ENCODE data around the gene SLC15A3. TPM values are rescaled to one million over a fixed set of nuclear protein-coding genes. Genes with fewer than 3 reads are reported as not detected.
"Not testable (repeated sequence)": the region's sequence is repeated elsewhere in the genome, so short reads cannot be mapped to it uniquely, and the experiment has no call there.

The SLC15A3 gene
- total RNA-seq, 1 experiment from 2014 or later = 5.5 TPM

DNA sequence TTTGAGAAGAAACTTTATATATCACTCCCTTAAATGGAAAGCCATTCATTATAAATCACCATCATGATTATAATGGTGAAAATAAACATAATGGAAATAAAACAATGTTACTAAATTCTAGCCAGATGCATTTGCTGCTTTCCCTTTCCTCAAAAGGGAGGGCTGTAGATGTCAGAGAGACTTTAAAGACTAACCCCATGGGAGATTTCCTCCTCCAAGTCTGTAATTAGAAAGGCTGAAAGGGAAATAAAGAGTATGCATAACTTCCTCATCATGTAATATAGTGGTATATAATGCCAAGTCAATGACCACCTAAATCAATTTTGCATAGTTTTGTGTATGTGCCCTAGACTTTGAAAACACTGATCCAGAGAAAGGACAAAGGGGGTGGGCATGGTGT, 25.9 kb upstream of the SLC15A3 start:
- POLR2A ChIA-PET (ENCODE audit: unreplicated experiment) = no interaction called here
- DNase-seq = no peak
- no TSS peak for BruUV-seq (replicated peaks)
- no peaks in the 10 kb centered on the region for H3K9me3 ChIP-seq (ENCODE audit: insufficient read depth, low read depth)
- H4K20me1 ChIP-seq (ENCODE audit: insufficient read depth) = no peaks in the 10 kb centered on the region
- CTCF ChIA-PET = no interaction called here
- H3K4me2 ChIP-seq = no peak overlapping the region
- intact Hi-C loops (cut with micrococcal nuclease; ENCODE audit: unreplicated experiment) = no loop called here
- no peak overlapping the region for H3K27ac ChIP-seq
- H3K4me1 ChIP-seq (replicated peaks; ENCODE audit: insufficient read depth) = no peaks in the 10 kb centered on the region
- H3K79me2 ChIP-seq (ENCODE audit: low read depth) = no peaks in the 10 kb centered on the region
- H3K9me2 ChIP-seq (ENCODE audit: insufficient read depth) = no peaks in the 10 kb centered on the region
- TF ChIP-seq, protein P1, sequence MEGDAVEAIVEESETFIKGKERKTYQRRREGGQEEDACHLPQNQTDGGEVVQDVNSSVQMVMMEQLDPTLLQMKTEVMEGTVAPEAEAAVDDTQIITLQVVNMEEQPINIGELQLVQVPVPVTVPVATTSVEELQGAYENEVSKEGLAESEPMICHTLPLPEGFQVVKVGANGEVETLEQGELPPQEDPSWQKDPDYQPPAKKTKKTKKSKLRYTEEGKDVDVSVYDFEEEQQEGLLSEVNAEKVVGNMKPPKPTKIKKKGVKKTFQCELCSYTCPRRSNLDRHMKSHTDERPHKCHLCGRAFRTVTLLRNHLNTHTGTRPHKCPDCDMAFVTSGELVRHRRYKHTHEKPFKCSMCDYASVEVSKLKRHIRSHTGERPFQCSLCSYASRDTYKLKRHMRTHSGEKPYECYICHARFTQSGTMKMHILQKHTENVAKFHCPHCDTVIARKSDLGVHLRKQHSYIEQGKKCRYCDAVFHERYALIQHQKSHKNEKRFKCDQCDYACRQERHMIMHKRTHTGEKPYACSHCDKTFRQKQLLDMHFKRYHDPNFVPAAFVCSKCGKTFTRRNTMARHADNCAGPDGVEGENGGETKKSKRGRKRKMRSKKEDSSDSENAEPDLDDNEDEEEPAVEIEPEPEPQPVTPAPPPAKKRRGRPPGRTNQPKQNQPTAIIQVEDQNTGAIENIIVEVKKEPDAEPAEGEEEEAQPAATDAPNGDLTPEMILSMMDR (conservative IDR thresholded peaks at IDR 0.05) = no peak
- TF ChIP-seq EZH2 (IDR thresholded peaks at IDR 0.05; ENCODE audit: low read depth) = no peak
- H3K27me3 ChIP-seq (ENCODE audit: insufficient read depth, low read depth) = peaks cover 15% of the 10 kb centered on the region
- no peaks in the 10 kb centered on the region for H3F3A ChIP-seq (ENCODE audit: insufficient read depth, low read depth)
- H2AFZ ChIP-seq = no peak overlapping the region
- no peaks in the 10 kb centered on the region for H3K36me3 ChIP-seq (ENCODE audit: low read depth)
- H3K4me3 ChIP-seq = no peak overlapping the region

DNA sequence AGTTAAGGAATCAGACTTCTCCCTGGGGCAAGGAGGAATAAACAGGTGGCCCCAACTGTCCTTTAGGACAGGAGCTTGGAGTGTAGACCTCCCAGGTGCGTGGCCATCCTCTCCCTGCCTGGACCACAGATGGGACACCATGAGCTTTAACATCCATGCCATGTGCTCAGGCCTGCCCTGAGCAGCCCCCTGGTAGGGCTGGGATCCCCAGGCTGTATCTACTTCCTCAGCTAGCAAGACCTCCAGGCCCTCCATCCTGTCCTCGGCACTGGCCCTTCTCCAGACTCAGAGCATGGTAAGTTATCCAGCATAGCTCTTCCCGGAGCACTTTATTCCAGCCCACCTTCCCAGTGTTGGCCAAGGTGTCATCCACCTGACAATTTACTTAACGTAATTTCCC, 25.2 kb upstream of the SLC15A3 start:
- TF ChIP-seq, protein P1 (conservative IDR thresholded peaks at IDR 0.05) = no peak
- TF ChIP-seq EZH2 (IDR thresholded peaks at IDR 0.05; ENCODE audit: low read depth) = no peak
- BruUV-seq (replicated peaks) = no TSS peak
- Histone ChIP-seq H3K27ac (no peak overlapping the region), H3K79me2 (ENCODE audit: low read depth) (no peaks in the 10 kb centered on the region), H3K9me3 (ENCODE audit: insufficient read depth, low read depth) (no peaks in the 10 kb centered on the region), H3K4me2 (no peak overlapping the region), H3F3A (ENCODE audit: insufficient read depth, low read depth) (no peaks in the 10 kb centered on the region), H3K27me3 (ENCODE audit: insufficient read depth, low read depth) (peaks cover 20% of the 10 kb centered on the region), H3K36me3 (ENCODE audit: low read depth) (no peaks in the 10 kb centered on the region), H3K4me3 (no peak overlapping the region), H3K4me1 (replicated peaks; ENCODE audit: insufficient read depth) (no peaks in the 10 kb centered on the region), H2AFZ (no peak overlapping the region), H4K20me1 (ENCODE audit: insufficient read depth) (no peaks in the 10 kb centered on the region), H3K9me2 (ENCODE audit: insufficient read depth) (no peaks in the 10 kb centered on the region)
- POLR2A ChIA-PET (ENCODE audit: unreplicated experiment) = no interaction called here
- DNase-seq = no peak
- intact Hi-C loops (cut with micrococcal nuclease; ENCODE audit: unreplicated experiment) = no loop called here
- CTCF ChIA-PET = no interaction called here

DNA sequence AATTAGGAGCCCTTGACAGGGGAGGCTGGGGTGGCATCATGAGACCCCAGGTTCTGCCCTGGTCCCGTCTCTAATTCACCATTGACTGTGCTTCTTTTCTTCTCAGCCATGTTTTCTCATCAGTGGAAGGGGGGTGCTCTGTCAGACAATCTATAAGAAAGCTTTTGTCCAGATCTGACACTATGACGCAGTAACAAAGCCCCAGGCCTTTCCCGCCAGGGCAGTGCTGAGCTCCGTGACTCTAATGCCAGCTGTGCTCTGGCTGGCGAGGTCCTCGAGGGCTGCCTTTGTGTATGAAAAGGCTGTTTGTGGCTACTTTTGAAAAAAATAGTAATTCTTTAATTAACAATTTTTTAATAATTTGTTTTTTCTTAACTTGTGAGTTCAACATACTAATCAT, 22.8 kb upstream of the SLC15A3 start:
- BruUV-seq (replicated peaks) = no TSS peak

DNA sequence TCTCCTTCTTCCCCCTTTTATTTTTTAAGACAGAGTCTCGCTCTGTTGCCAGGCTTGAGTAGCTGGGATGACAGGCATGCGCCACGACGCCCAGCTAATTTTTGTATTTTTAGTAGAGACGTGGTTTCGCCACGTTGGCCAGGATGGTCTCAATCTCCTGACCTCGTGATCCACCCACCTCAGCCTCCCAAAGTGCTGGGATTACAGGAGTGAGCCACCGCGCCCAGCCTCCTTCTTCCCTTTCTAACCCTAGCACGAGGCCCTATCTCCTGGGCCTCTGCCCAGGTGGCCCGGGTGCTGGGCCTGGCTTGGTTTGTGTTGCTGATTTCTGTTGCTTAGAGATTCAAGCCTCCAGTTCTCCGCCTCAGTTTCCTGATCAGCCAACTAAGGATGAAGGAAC, 22.3 kb upstream of the SLC15A3 start:
- H3K4me3 ChIP-seq; H4K20me1 ChIP-seq (ENCODE audit: insufficient read depth); POLR2A ChIA-PET (ENCODE audit: unreplicated experiment); BruUV-seq (replicated peaks); H3K27ac ChIP-seq; CTCF ChIA-PET; H3K9me2 ChIP-seq (ENCODE audit: insufficient read depth); intact Hi-C loops (cut with micrococcal nuclease; ENCODE audit: unreplicated experiment); H3K79me2 ChIP-seq (ENCODE audit: low read depth); H3K36me3 ChIP-seq (ENCODE audit: low read depth); H3F3A ChIP-seq (ENCODE audit: insufficient read depth, low read depth); H3K4me2 ChIP-seq; H3K4me1 ChIP-seq (replicated peaks; ENCODE audit: insufficient read depth); H3K9me3 ChIP-seq (ENCODE audit: insufficient read depth, low read depth); DNase-seq; H2AFZ ChIP-seq: not testable (repeated sequence)
- H3K27me3 ChIP-seq (ENCODE audit: insufficient read depth, low read depth) = peaks cover 20% of the 10 kb centered on the region

More for the DNA sequence above, 22.8 kb upstream of the SLC15A3 start:
- H3K9me3 ChIP-seq (ENCODE audit: insufficient read depth, low read depth) = no peaks in the 10 kb centered on the region
- no peak overlapping the region for H3K4me2 ChIP-seq
- intact Hi-C loops (cut with micrococcal nuclease; ENCODE audit: unreplicated experiment) = no loop called here
- no peaks in the 10 kb centered on the region for H3K79me2 ChIP-seq (ENCODE audit: low read depth)
- no peaks in the 10 kb centered on the region for H3K9me2 ChIP-seq (ENCODE audit: insufficient read depth)
- TF ChIP-seq EZH2 (IDR thresholded peaks at IDR 0.05; ENCODE audit: low read depth) = no peak
- TF ChIP-seq, protein P1 (conservative IDR thresholded peaks at IDR 0.05) = no peak
- H3K27ac ChIP-seq = no peak overlapping the region
- no peak for DNase-seq
- H3K36me3 ChIP-seq (ENCODE audit: low read depth) = no peaks in the 10 kb centered on the region
- ChIA-PET CTCF (no interaction called here), POLR2A (ENCODE audit: unreplicated experiment) (no interaction called here)
- no peaks in the 10 kb centered on the region for H3F3A ChIP-seq (ENCODE audit: insufficient read depth, low read depth)
- no peak overlapping the region for H3K4me3 ChIP-seq
- no peaks in the 10 kb centered on the region for H3K4me1 ChIP-seq (replicated peaks; ENCODE audit: insufficient read depth)
- no peaks in the 10 kb centered on the region for H4K20me1 ChIP-seq (ENCODE audit: insufficient read depth)
- H2AFZ ChIP-seq = no peak overlapping the region
- H3K27me3 ChIP-seq (ENCODE audit: insufficient read depth, low read depth) = peaks cover 20% of the 10 kb centered on the region

All from PC-9 (cell line).